ENCODE data around the gene VIPR2. TPM values are rescaled to one million over a fixed set of nuclear protein-coding genes. Genes with fewer than 3 reads are reported as not detected.

The VIPR2 gene
- total and polyA plus RNA-seq, 4 donors = 0.02 to 0.91 (median 0.73) TPM

- Histone ChIP-seq H3K27me3 (ENCODE audit: control insufficient read depth in 3 of 3, insufficient read depth in 3 of 3, low read length in 2 of 3) (peaks cover 0 to 16% (median 10%) of the 10 kb centered on the region in 3 donors), H3K36me3 (ENCODE audit: control insufficient read depth in 4 of 4, insufficient read depth in 4 of 4, low read length in 4 of 4) (no peaks in the 10 kb centered on the region), H3K9me3 (ENCODE audit: control insufficient read depth in 4 of 4, insufficient read depth in 3 of 4, low read length in 3 of 4) (peaks cover 0 to 6% (median 0%) of the 10 kb centered on the region in 4 donors), H3K4me1 (ENCODE audit: control insufficient read depth in 5 of 5, insufficient read depth in 5 of 5, low read length in 5 of 5) (peaks cover 0 to 10% (median 3%) of the 10 kb centered on the region in 5 donors), H3K4me3 (no peak overlapping the region), H3K9ac (ENCODE audit: insufficient read depth in 1 of 2, low read length in 2 of 2) (peak overlapping the region in 1 of 2 donors; percentile 37), H3K27ac (ENCODE audit: low read depth in 1 of 2, low read length in 1 of 2) (peak overlapping the region in 1 of 2 donors; percentile 68)
- TF ChIP-seq, protein P1, sequence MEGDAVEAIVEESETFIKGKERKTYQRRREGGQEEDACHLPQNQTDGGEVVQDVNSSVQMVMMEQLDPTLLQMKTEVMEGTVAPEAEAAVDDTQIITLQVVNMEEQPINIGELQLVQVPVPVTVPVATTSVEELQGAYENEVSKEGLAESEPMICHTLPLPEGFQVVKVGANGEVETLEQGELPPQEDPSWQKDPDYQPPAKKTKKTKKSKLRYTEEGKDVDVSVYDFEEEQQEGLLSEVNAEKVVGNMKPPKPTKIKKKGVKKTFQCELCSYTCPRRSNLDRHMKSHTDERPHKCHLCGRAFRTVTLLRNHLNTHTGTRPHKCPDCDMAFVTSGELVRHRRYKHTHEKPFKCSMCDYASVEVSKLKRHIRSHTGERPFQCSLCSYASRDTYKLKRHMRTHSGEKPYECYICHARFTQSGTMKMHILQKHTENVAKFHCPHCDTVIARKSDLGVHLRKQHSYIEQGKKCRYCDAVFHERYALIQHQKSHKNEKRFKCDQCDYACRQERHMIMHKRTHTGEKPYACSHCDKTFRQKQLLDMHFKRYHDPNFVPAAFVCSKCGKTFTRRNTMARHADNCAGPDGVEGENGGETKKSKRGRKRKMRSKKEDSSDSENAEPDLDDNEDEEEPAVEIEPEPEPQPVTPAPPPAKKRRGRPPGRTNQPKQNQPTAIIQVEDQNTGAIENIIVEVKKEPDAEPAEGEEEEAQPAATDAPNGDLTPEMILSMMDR (IDR thresholded peaks at IDR 0.05; ENCODE audit: control extremely low read depth, extremely low read depth) = no peak
- peak in 2 of 3 donors; percentile 19 to 42 for DNase-seq
- no peak for ATAC-seq (ENCODE audit: insufficient read depth, low FRiP score)
- WGBS, 2 donors = 47 to 57% methylated on average over 31 of the region's 31 CpGs
Observed at GRCh38 chr7:159031135-159031701, 113.4 kb downstream of the VIPR2 start.

- TF ChIP-seq, protein P1 (IDR thresholded peaks at IDR 0.05; ENCODE audit: control extremely low read depth, extremely low read depth) = no peak
- Histone ChIP-seq H3K36me3 (ENCODE audit: control insufficient read depth in 4 of 4, insufficient read depth in 4 of 4, low read length in 4 of 4) (no peaks in the 10 kb centered on the region), H3K27me3 (ENCODE audit: control insufficient read depth in 3 of 3, insufficient read depth in 3 of 3, low read length in 2 of 3) (peaks cover 0 to 19% (median 10%) of the 10 kb centered on the region in 3 donors), H3K27ac (ENCODE audit: low read depth in 1 of 2, low read length in 1 of 2) (peak overlapping the region in 1 of 2 donors; percentile 68), H3K9ac (ENCODE audit: insufficient read depth in 1 of 2, low read length in 2 of 2) (peak overlapping the region in 1 of 2 donors; percentile 37), H3K4me1 (ENCODE audit: control insufficient read depth in 5 of 5, insufficient read depth in 5 of 5, low read length in 5 of 5) (peaks cover 0 to 9% (median 3%) of the 10 kb centered on the region in 5 donors), H3K4me3 (peak overlapping the region; percentile 22), H3K9me3 (ENCODE audit: control insufficient read depth in 4 of 4, insufficient read depth in 3 of 4, low read length in 3 of 4) (peaks cover 0 to 6% (median 0%) of the 10 kb centered on the region in 4 donors)
- peak; percentile 52 to 66 (median 59) for DNase-seq
- ATAC-seq (ENCODE audit: insufficient read depth, low FRiP score) = peak; percentile 71
- WGBS, 2 donors = 2% methylated on average over 55 to 59 of the region's 59 CpGs
Observed at GRCh38 chr7:159030490-159031134, 114.1 kb downstream of the VIPR2 start.

DNA sequence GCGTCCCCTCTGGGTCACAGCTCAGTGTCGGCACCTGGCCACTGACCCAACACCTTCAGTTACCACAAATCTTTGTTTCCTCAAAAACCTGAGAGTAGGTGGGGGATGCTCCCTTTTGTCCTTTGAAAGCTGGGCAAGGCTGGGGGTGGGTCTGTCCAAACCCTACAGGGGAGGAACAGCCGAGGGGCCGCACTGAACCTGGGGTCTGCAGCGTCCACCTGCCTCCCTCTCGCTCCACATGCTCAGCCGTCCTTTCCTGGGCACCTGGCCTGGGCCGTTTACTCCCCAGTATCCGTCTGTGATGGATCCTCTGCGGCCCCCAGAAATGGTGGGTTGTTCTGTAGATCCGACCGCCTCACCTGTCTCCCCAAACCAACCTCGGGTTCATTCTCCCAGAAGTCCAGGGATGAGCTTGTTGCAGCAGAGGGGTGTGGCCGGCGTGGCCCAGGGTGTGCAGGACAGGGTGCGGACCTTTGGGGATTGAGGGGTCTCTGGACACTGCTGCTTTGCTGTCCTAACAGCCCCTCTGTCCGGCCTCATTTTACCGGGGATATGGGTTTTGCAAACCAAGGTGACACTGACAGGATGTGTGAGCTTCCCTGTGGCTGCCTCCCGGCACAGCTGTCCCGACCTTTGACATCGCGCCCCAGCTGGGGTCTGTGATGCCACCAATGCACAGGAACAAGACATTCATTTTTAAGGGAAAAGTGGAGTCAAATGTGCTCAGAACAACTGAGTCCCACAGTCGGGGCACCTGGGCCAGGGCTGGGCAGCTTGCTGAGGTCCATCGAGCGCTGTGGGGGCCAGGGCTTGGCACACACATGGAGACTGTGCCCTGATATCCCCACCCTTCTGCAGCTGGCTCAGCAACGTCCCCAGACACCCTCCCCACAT, 115.9 kb downstream of the VIPR2 start:
- peaks cover 0 to 9% (median 3%) of the 10 kb centered on the region in 5 donors for H3K4me1 ChIP-seq (ENCODE audit: control insufficient read depth in 5 of 5, insufficient read depth in 5 of 5, low read length in 5 of 5)
- H3K27ac ChIP-seq (ENCODE audit: low read depth in 1 of 2, low read length in 1 of 2) = no peak overlapping the region
- H3K9me3 ChIP-seq (ENCODE audit: control insufficient read depth in 4 of 4, insufficient read depth in 3 of 4, low read length in 3 of 4) = peaks cover 0 to 6% (median 0%) of the 10 kb centered on the region in 4 donors
- no peaks in the 10 kb centered on the region for H3K36me3 ChIP-seq (ENCODE audit: control insufficient read depth in 4 of 4, insufficient read depth in 4 of 4, low read length in 4 of 4)
- no peak overlapping the region for H3K9ac ChIP-seq (ENCODE audit: insufficient read depth in 1 of 2, low read length in 2 of 2)
- H3K27me3 ChIP-seq (ENCODE audit: control insufficient read depth in 3 of 3, insufficient read depth in 3 of 3, low read length in 2 of 3) = peaks cover 0 to 19% (median 10%) of the 10 kb centered on the region in 3 donors
- ATAC-seq (ENCODE audit: insufficient read depth, low FRiP score) = no peak
- H3K4me3 ChIP-seq = no peak overlapping the region
- TF ChIP-seq, protein P1 (IDR thresholded peaks at IDR 0.05; ENCODE audit: control extremely low read depth, extremely low read depth) = no peak
- no peak for DNase-seq
- WGBS, 2 donors = 87 to 88% methylated on average over 26 of the region's 26 CpGs

Measured in lung (tissue), 12 donors.